CD4-positive, alpha-beta T cell treated with Interleukin-4 for 4 hours (primary cell): ENCODE results near the gene SLAIN2.

ENCODE experiments used
- DNase-seq: peaks from one replicate; pipeline ENCODE4 v3.0.0-alpha.2; 2020

SLAIN2 gene

GRCh38 chr4:48334900-48335384 is 6.4 kb upstream of the SLAIN2 start:
- no peak for DNase-seq

GRCh38 chr4:48336146-48336870 is 5.0 kb upstream of the SLAIN2 start:
- DNase-seq, result no peak

- no peak for DNase-seq
These were observed 3.6 kb upstream of the SLAIN2 start for GRCh38 chr4:48337731-48338130.

- no peak for DNase-seq
These were observed 1.7 kb upstream of the SLAIN2 start for GRCh38 chr4:48339642-48340041.

- DNase-seq, result no peak
These were observed 909 bp upstream of the SLAIN2 start for GRCh38 chr4:48340276-48340964.

GRCh38 chr4:48341776-48342605 is 662 bp downstream of the SLAIN2 start:
- DNase-seq, result peak; percentile 22

- peak; percentile 33 for DNase-seq
These were observed 1.2 kb downstream of the SLAIN2 start for GRCh38 chr4:48342606-48342880.

GRCh38 chr4:48343035-48343434 is 1.7 kb downstream of the SLAIN2 start:
- DNase-seq, result no peak

GRCh38 chr4:48343551-48343950 is 2.2 kb downstream of the SLAIN2 start:
- no peak for DNase-seq

GRCh38 chr4:48345542-48345941 is 4.2 kb downstream of the SLAIN2 start:
- DNase-seq, result no peak

- DNase-seq, result no peak
These were observed 5.3 kb downstream of the SLAIN2 start for GRCh38 chr4:48346594-48346993.

GRCh38 chr4:48347282-48347921 is 6.1 kb downstream of the SLAIN2 start:
- DNase-seq, result no peak

GRCh38 chr4:48350871-48351270 is 9.5 kb downstream of the SLAIN2 start:
- no peak for DNase-seq

GRCh38 chr4:48352793-48353192 is 11.5 kb downstream of the SLAIN2 start:
- DNase-seq, result no peak

GRCh38 chr4:48356355-48356754 is 15.0 kb downstream of the SLAIN2 start:
- no peak for DNase-seq

GRCh38 chr4:48360285-48361011 is 19.1 kb downstream of the SLAIN2 start:
- DNase-seq, result no peak

GRCh38 chr4:48361012-48361400 is 19.7 kb downstream of the SLAIN2 start:
- no peak for DNase-seq

GRCh38 chr4:48366611-48367010 is 25.3 kb downstream of the SLAIN2 start:
- no peak for DNase-seq

GRCh38 chr4:48367016-48367415 is 25.7 kb downstream of the SLAIN2 start:
- no peak for DNase-seq

GRCh38 chr4:48368389-48368788 is 27.1 kb downstream of the SLAIN2 start:
- no peak for DNase-seq

GRCh38 chr4:48369248-48369647 is 27.9 kb downstream of the SLAIN2 start:
- DNase-seq, result no peak

- DNase-seq, result no peak
These were observed 28.4 kb downstream of the SLAIN2 start for GRCh38 chr4:48369771-48370170.
